GM19324 (cell line): Measurements from ENCODE around the gene OR2T27.
"Not testable (repeated sequence)": the region's sequence is repeated elsewhere in the genome, so short reads cannot be mapped to it uniquely, and the experiment has no call there.

Source experiments
- ATAC-seq: cut with Tn5 transposase; IDR thresholded peaks from one replicate; pipeline ENCODE4 v1.9.1; 2021; ENCODE audit warnings: mild to moderate bottlenecking, moderate library complexity; ENCODE audit not compliant: unreplicated experiment, low FRiP score

The OR2T27 gene

GRCh38 chr1:248642971-248643651 lies 12.2 kb downstream of the OR2T27 start:
- peak; percentile 72 for ATAC-seq

- ATAC-seq: not testable (repeated sequence)
Observed at GRCh38 chr1:248641583-248641982, 13.7 kb downstream of the OR2T27 start.

- ATAC-seq: peak; percentile 44
Observed at GRCh38 chr1:248640906-248641305, 14.4 kb downstream of the OR2T27 start.

GRCh38 chr1:248639652-248640051 lies 15.7 kb downstream of the OR2T27 start:
- ATAC-seq: not testable (repeated sequence)

GRCh38 chr1:248636612-248637011 lies 18.7 kb downstream of the OR2T27 start:
- not testable (repeated sequence) for ATAC-seq

- not testable (repeated sequence) for ATAC-seq
Observed at GRCh38 chr1:248634991-248635390, 20.3 kb downstream of the OR2T27 start, which contains the start of gene OR2T11. TSS of gene OR2T11 (minus strand) at chr1:248635091. CDS start at chr1:248627128, 7,963 bp downstream.

- ATAC-seq: no peak
Observed at GRCh38 chr1:248631354-248632008, 23.8 kb downstream of the OR2T27 start.

- ATAC-seq: no peak
Observed at GRCh38 chr1:248630551-248630950, 24.8 kb downstream of the OR2T27 start.

GRCh38 chr1:248627971-248628844 lies 27.1 kb downstream of the OR2T27 start:
- ATAC-seq: peak; percentile 96

GRCh38 chr1:248625971-248626370 lies 29.4 kb downstream of the OR2T27 start:
- no peak for ATAC-seq

- no peak for ATAC-seq
Observed at GRCh38 chr1:248625166-248625565, 30.2 kb downstream of the OR2T27 start.

- ATAC-seq: peak; percentile 71
Observed at GRCh38 chr1:248622570-248623001, 32.7 kb downstream of the OR2T27 start.

GRCh38 chr1:248621770-248622169 lies 33.6 kb downstream of the OR2T27 start:
- no peak for ATAC-seq

- peak; percentile 37 for ATAC-seq
Observed at GRCh38 chr1:248618878-248619277, 36.5 kb downstream of the OR2T27 start.

GRCh38 chr1:248618119-248618518 lies 37.2 kb downstream of the OR2T27 start:
- ATAC-seq: no peak

GRCh38 chr1:248613742-248614141 lies 41.6 kb downstream of the OR2T27 start:
- peak; percentile 79 for ATAC-seq

GRCh38 chr1:248611883-248612414 lies 43.4 kb downstream of the OR2T27 start:
- ATAC-seq: no peak

- no peak for ATAC-seq
Observed at GRCh38 chr1:248610301-248610700, 45.0 kb downstream of the OR2T27 start.
